ENCODE measurements around the gene MAP3K6. TPM values are rescaled to one million over a fixed set of nuclear protein-coding genes. Genes with fewer than 3 reads are reported as not detected.

The MAP3K6 gene
- total and polyA plus RNA-seq, 9 donors, result 5.1 to 45.9 (median 16.6) TPM

DNA sequence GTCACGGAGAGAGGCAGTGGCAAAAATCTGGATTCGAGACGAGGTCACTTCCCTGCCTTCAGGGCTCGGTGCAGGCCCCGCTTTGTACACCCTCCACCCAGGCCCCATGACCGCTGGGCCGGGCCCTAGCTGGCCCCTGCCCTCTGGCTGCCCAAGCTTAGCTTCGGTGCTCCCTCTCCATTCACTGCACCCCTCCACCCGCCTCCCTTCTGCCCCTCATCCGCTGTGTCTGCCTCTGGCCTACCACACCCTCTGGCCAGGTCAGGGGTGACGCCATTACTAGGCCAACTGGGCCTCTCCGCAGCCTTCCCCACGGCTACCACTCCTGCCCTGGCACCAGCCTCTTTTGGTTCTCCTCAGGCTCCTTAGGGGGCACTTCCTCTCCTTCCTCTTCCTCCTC lies 16.9 kb upstream of the MAP3K6 start:
- Histone ChIP-seq H3K27ac (no peak overlapping the region), H3K9me3 (no peaks in the 10 kb centered on the region), H3K27me3 (no peaks in the 10 kb centered on the region), H3K4me1 (ENCODE audit: insufficient read depth) (no peaks in the 10 kb centered on the region), H3K4me3 (no peak overlapping the region), H3K36me3 (no peaks in the 10 kb centered on the region)
- intact Hi-C loops (cut with DNase I), result no loop called here
- DNase-seq, result no peak
- no peak for TF ChIP-seq EP300 (IDR thresholded peaks at IDR 0.05)
- no peak for TF ChIP-seq POLR2A (IDR thresholded peaks at IDR 0.05)
- TF ChIP-seq, protein P1, sequence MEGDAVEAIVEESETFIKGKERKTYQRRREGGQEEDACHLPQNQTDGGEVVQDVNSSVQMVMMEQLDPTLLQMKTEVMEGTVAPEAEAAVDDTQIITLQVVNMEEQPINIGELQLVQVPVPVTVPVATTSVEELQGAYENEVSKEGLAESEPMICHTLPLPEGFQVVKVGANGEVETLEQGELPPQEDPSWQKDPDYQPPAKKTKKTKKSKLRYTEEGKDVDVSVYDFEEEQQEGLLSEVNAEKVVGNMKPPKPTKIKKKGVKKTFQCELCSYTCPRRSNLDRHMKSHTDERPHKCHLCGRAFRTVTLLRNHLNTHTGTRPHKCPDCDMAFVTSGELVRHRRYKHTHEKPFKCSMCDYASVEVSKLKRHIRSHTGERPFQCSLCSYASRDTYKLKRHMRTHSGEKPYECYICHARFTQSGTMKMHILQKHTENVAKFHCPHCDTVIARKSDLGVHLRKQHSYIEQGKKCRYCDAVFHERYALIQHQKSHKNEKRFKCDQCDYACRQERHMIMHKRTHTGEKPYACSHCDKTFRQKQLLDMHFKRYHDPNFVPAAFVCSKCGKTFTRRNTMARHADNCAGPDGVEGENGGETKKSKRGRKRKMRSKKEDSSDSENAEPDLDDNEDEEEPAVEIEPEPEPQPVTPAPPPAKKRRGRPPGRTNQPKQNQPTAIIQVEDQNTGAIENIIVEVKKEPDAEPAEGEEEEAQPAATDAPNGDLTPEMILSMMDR (IDR thresholded peaks at IDR 0.05), result no peak
- 86 to 92% (median 91%) methylated on average over 13 of the region's 13 CpGs for WGBS, 3 donors

DNA sequence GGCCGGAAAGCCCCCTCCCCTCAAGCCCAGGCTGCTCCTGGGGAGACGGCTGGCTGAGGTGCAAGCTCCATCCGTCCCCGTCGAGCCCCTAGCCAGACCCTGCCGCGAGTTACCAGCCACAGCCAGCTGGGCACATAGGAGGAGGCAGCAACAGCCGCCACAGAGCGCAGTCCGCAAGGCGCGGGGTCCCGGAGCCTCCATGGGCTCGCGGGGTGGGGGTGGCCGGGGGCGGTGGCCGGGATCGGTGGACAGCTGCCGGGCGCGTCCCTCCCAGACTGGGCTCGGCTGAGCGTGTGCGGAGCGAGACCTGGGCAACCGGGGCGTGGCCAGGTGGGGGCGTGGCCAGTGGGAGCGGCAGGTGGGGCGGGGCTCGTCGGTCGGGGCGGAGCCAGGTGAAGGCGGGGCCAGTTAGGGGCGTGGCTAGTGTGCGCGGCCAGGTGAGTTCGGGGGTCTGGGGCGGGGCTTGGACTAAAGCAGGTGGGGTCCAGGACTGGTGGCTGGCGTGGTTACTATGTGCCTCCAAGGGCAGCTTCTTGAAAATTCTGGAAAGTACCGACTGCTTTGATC lies 16.4 kb upstream of the MAP3K6 start, which contains the start of gene CD164L2:
CD164L2 (minus strand) TSS at position 295 of the 567 bp plus-strand sequence; CDS start at position 201, 94 bp downstream.
- Histone ChIP-seq H3K9me3 (no peaks in the 10 kb centered on the region), H3K27ac (no peak within 1 kb of the TSS), H3K4me1 (ENCODE audit: insufficient read depth) (no peaks in the 10 kb centered on the region), H3K36me3 (no peaks in the 10 kb centered on the region), H3K4me3 (no peak within 1 kb of the TSS), H3K27me3 (no peaks in the 10 kb centered on the region)
- TF ChIP-seq EP300 (IDR thresholded peaks at IDR 0.05), result no peak
- TF ChIP-seq, protein P1 (IDR thresholded peaks at IDR 0.05), result no peak
- no peak for TF ChIP-seq POLR2A (IDR thresholded peaks at IDR 0.05)
- no peak for DNase-seq
- WGBS, 3 donors, result 10 to 14% (median 13%) methylated on average over 41 to 43 of the region's 43 CpGs
- intact Hi-C loops (cut with DNase I), result no loop called here

DNA sequence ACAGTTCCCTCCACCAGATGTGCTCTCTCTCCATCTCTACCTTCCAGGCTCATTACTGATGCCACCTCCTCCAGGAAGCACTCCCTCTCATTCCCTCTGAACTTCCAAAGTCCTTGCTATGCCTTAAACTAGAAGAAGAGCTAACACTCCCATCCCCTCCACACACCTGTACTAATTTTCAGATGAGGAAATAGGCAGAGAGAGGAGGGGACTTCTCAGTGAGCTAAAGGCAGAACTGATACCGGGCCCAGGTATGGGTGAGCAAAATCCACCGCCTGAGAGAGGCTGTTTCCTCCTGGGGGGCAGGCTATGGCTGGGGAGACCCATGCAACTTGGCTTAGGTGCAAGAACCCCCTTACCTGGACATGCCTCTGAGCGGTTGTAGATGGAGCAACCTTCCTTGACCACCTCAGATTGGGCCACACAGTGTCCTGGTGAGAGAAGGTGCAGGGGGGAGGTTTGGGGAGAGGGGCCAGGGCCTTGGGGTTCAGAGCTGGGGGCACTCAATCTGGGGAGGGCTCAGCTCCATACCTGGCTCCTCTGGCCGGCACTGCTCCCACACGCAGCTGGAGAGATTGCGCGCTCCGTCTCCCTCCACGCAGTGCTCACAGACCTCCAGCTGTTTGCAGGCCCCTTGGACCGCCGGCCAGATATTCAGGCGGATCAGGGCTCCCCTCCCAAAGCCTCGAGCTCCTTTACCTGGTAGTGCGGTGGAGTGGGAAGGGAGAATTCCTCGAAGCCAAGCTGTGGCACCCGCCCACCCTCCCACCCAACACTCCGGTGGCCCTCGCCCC lies 15.4 kb upstream of the MAP3K6 start:
- TF ChIP-seq POLR2A (IDR thresholded peaks at IDR 0.05), result no peak
- TF ChIP-seq EP300 (IDR thresholded peaks at IDR 0.05), result no peak
- TF ChIP-seq, protein P1 (IDR thresholded peaks at IDR 0.05), result no peak
- no peak overlapping the region for H3K4me3 ChIP-seq
- no peak overlapping the region for H3K27ac ChIP-seq
- no peaks in the 10 kb centered on the region for H3K27me3 ChIP-seq
- WGBS, 3 donors, result 57 to 72% (median 59%) methylated on average over 16 to 18 of the region's 18 CpGs
- intact Hi-C loops (cut with DNase I), result no loop called here
- H3K4me1 ChIP-seq (ENCODE audit: insufficient read depth), result no peaks in the 10 kb centered on the region
- DNase-seq, result no peak
- no peaks in the 10 kb centered on the region for H3K9me3 ChIP-seq
- H3K36me3 ChIP-seq, result no peaks in the 10 kb centered on the region

DNA sequence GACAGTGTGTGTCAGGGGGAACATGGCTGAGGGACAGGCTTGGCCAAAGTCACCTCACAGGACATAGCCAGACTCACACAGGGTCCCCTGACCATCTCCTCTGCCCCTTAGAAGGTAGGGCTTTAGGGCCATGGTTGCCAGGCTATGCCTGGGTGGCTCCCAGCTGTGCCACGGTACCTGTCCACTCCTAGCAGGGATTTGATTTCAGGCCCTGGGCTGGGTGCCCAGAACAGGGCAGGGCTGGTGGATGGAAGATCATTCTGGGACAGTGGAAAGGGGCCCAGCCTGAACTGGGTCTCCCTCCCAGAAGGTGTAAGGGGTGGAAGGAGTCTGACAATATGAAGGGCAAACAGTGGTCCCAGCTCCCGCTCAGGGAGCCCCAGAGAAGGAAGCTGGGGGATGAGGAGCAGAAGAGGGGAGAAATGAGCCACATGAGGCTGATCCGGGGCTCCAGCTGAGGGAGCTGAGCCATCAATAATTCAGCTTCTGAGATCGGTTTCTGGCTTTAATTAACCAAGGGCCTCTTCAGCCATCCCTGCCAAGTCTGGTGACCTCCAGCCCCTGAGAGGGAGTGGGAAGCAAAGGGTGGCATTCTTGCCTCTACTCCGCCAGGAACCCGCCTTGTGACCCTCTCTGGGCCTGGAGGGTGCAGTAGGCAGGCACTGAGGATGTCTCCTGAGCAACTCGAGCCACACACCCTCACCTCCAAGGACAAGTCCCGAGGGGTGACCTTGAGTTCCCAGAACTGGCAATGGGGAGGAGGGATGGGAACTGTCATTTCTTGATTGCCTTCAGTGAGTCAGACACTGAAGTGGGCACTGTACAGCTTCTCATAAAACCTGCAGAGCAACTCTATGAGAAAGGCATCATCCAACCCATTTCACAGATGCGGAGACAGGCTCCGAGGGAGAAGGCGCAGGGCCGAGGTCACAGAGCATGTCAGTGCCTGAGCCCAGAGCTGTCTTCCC lies 14.3 kb upstream of the MAP3K6 start:
- intact Hi-C loops (cut with DNase I), result no loop called here
- Histone ChIP-seq H3K9me3 (no peaks in the 10 kb centered on the region), H3K4me3 (no peak overlapping the region), H3K4me1 (ENCODE audit: insufficient read depth) (no peaks in the 10 kb centered on the region), H3K36me3 (no peaks in the 10 kb centered on the region), H3K27ac (peak overlapping the region in 1 of 2 donors; percentile 20), H3K27me3 (no peaks in the 10 kb centered on the region)
- 49 to 58% (median 57%) methylated on average over 12 of the region's 12 CpGs for WGBS, 3 donors
- no peak for TF ChIP-seq EP300 (IDR thresholded peaks at IDR 0.05)
- no peak for DNase-seq

All from ovary (tissue), 9 donors.